Epithelial cell of proximal tubule (primary cell): Measurements from ENCODE around the gene PLOD3. TPM values are rescaled to one million over a fixed set of nuclear protein-coding genes. Genes with fewer than 3 reads are reported as not detected.
A peak's percentile ranks its signal among the peaks of the same experiment; 100 is the strongest.

ENCODE experiments used
- DNase-seq: peaks from one replicate; pipeline ENCODE4 v3.0.0-alpha.2; 2011; ENCODE audit warnings: low read depth
- H3K4me3 ChIP-seq: 2 replicates; pipeline ENCODE4 v1.5.1; 2011; ENCODE audit warnings: low read depth, mild to moderate bottlenecking, low read length
- CTCF ChIP-seq: conservative IDR thresholded peaks from 2 replicates; pipeline ENCODE4 v1.5.1; 2012; ENCODE audit warnings: low read depth, mild to moderate bottlenecking, low read length
- total RNA-seq: library from RNA; depleted of rRNA; stranded (reverse); fragments of >200 nt; gene quantifications from 2 replicates; pipeline ENCODE4 v1.2.3, GENCODE V29; 2015

Gene PLOD3
- total RNA-seq, 1 donor from 2014 or later: 75.0 TPM

GRCh38 chr7:101179117-101179516 is 38.3 kb downstream of the PLOD3 start:
- no peak for TF ChIP-seq CTCF
- no peak overlapping the region for H3K4me3 ChIP-seq
- DNase-seq: no peak

GRCh38 chr7:101177644-101178043 is 39.7 kb downstream of the PLOD3 start:
- H3K4me3 ChIP-seq: no peak overlapping the region
- TF ChIP-seq CTCF: no peak
- no peak for DNase-seq

GRCh38 chr7:101175664-101176063 is 41.7 kb downstream of the PLOD3 start:
- DNase-seq: no peak

GRCh38 chr7:101174322-101174854 is 43.0 kb downstream of the PLOD3 start:
- no peak for TF ChIP-seq CTCF
- H3K4me3 ChIP-seq: no peak overlapping the region
- no peak for DNase-seq

More at GRCh38 chr7:101175664-101176063, 41.7 kb downstream of the PLOD3 start:
- no peak for TF ChIP-seq CTCF
- H3K4me3 ChIP-seq: no peak overlapping the region

- TF ChIP-seq CTCF: no peak
- DNase-seq: no peak
- peak overlapping the region; percentile 50 for H3K4me3 ChIP-seq
Observed at GRCh38 chr7:101173752-101174244, 43.6 kb downstream of the PLOD3 start.

- TF ChIP-seq CTCF: no peak
- peak overlapping the region; percentile 50 for H3K4me3 ChIP-seq
- no peak for DNase-seq
Observed at GRCh38 chr7:101172854-101173751, 44.3 kb downstream of the PLOD3 start.
